Activated naive CD4-positive, alpha-beta T cell treated with anti-CD3 and anti-CD28 coated beads, Interleukin-2, amount 50 U/mL, for 24 hours (primary cell): ENCODE results near the gene PSMA7.
A peak's percentile ranks its signal among the peaks of the same experiment; 100 is the strongest.

Experiments
- H3K27ac Mint-ChIP-seq: one replicate; pipeline ENCODE4 v1.8.0; 2021; ENCODE audit warnings: mild to moderate bottlenecking, mixed read lengths
- H3K27me3 Mint-ChIP-seq: one replicate; pipeline ENCODE4 v1.8.0; 2021; ENCODE audit warnings: mixed read lengths
- H3K36me3 Mint-ChIP-seq: one replicate; pipeline ENCODE4 v1.8.0; 2021; ENCODE audit warnings: mixed read lengths
- H3K4me1 Mint-ChIP-seq: one replicate; pipeline ENCODE4 v1.8.0; 2021; ENCODE audit warnings: mixed read lengths
- H3K4me3 Mint-ChIP-seq: one replicate; pipeline ENCODE4 v1.8.0; 2021; ENCODE audit warnings: mild to moderate bottlenecking, mixed read lengths
- H3K9me3 Mint-ChIP-seq: one replicate; pipeline ENCODE4 v1.8.0; 2021; ENCODE audit warnings: mixed read lengths

Gene PSMA7

GRCh38 chr20:62137478-62138203 lies 5.6 kb downstream of the PSMA7 start:
- H3K27me3 Mint-ChIP-seq, result no peaks in the 10 kb centered on the region
- peaks cover 25% of the 10 kb centered on the region for H3K4me1 Mint-ChIP-seq
- H3K27ac Mint-ChIP-seq, result peak overlapping the region; percentile 66
- H3K4me3 Mint-ChIP-seq, result no peak overlapping the region
- no peaks in the 10 kb centered on the region for H3K9me3 Mint-ChIP-seq
- H3K36me3 Mint-ChIP-seq, result peaks cover 7% of the 10 kb centered on the region

- peak overlapping the region; percentile 74 for H3K27ac Mint-ChIP-seq
- H3K9me3 Mint-ChIP-seq, result no peaks in the 10 kb centered on the region
- peaks cover 31% of the 10 kb centered on the region for H3K4me1 Mint-ChIP-seq
- no peak overlapping the region for H3K4me3 Mint-ChIP-seq
- H3K27me3 Mint-ChIP-seq, result no peaks in the 10 kb centered on the region
- H3K36me3 Mint-ChIP-seq, result peaks cover 12% of the 10 kb centered on the region
Observed at GRCh38 chr20:62137092-62137384, 6.2 kb downstream of the PSMA7 start.

GRCh38 chr20:62136283-62137091 lies 6.7 kb downstream of the PSMA7 start:
- Mint-ChIP-seq H3K4me3 (no peak overlapping the region), H3K4me1 (peaks cover 28% of the 10 kb centered on the region), H3K36me3 (peaks cover 14% of the 10 kb centered on the region), H3K27ac (peak overlapping the region; percentile 74), H3K9me3 (no peaks in the 10 kb centered on the region), H3K27me3 (no peaks in the 10 kb centered on the region)

- Mint-ChIP-seq H3K4me1 (peaks cover 21% of the 10 kb centered on the region), H3K27ac (no peak overlapping the region), H3K4me3 (no peak overlapping the region), H3K9me3 (no peaks in the 10 kb centered on the region), H3K36me3 (peaks cover 15% of the 10 kb centered on the region), H3K27me3 (no peaks in the 10 kb centered on the region)
Observed at GRCh38 chr20:62135573-62136266, 7.5 kb downstream of the PSMA7 start.

- H3K4me1 Mint-ChIP-seq, result peaks cover 13% of the 10 kb centered on the region
- H3K36me3 Mint-ChIP-seq, result peaks cover 14% of the 10 kb centered on the region
- no peaks in the 10 kb centered on the region for H3K27me3 Mint-ChIP-seq
- H3K9me3 Mint-ChIP-seq, result no peaks in the 10 kb centered on the region
- H3K4me3 Mint-ChIP-seq, result no peak overlapping the region
- H3K27ac Mint-ChIP-seq, result no peak overlapping the region
Observed at GRCh38 chr20:62134735-62135231, 8.4 kb downstream of the PSMA7 start.

GRCh38 chr20:62133864-62134263 lies 9.3 kb downstream of the PSMA7 start:
- H3K4me1 Mint-ChIP-seq, result peaks cover 13% of the 10 kb centered on the region

GRCh38 chr20:62133051-62133845 lies 9.9 kb downstream of the PSMA7 start:
- H3K27ac Mint-ChIP-seq, result no peak overlapping the region
- H3K36me3 Mint-ChIP-seq, result peaks cover 13% of the 10 kb centered on the region
- H3K4me3 Mint-ChIP-seq, result no peak overlapping the region
- no peaks in the 10 kb centered on the region for H3K9me3 Mint-ChIP-seq
- H3K4me1 Mint-ChIP-seq, result peaks cover 15% of the 10 kb centered on the region
- H3K27me3 Mint-ChIP-seq, result no peaks in the 10 kb centered on the region

More at GRCh38 chr20:62133864-62134263, 9.3 kb downstream of the PSMA7 start:
- Mint-ChIP-seq H3K27me3 (no peaks in the 10 kb centered on the region), H3K9me3 (no peaks in the 10 kb centered on the region), H3K4me3 (no peak overlapping the region), H3K27ac (no peak overlapping the region), H3K36me3 (peaks cover 14% of the 10 kb centered on the region)

GRCh38 chr20:62132421-62132820 lies 10.8 kb downstream of the PSMA7 start:
- Mint-ChIP-seq H3K27me3 (no peaks in the 10 kb centered on the region), H3K4me1 (peaks cover 20% of the 10 kb centered on the region), H3K27ac (peak overlapping the region; percentile 81), H3K4me3 (no peak overlapping the region), H3K9me3 (no peaks in the 10 kb centered on the region), H3K36me3 (peaks cover 12% of the 10 kb centered on the region)

GRCh38 chr20:62131560-62132320 lies 11.5 kb downstream of the PSMA7 start:
- H3K27me3 Mint-ChIP-seq, result no peaks in the 10 kb centered on the region
- peaks cover 12% of the 10 kb centered on the region for H3K36me3 Mint-ChIP-seq
- H3K9me3 Mint-ChIP-seq, result no peaks in the 10 kb centered on the region
- no peak overlapping the region for H3K4me3 Mint-ChIP-seq
- H3K4me1 Mint-ChIP-seq, result peaks cover 26% of the 10 kb centered on the region
- H3K27ac Mint-ChIP-seq, result peak overlapping the region; percentile 81

- H3K27me3 Mint-ChIP-seq, result no peaks in the 10 kb centered on the region
- peaks cover 36% of the 10 kb centered on the region for H3K4me1 Mint-ChIP-seq
- no peaks in the 10 kb centered on the region for H3K9me3 Mint-ChIP-seq
- H3K4me3 Mint-ChIP-seq, result no peak overlapping the region
- no peak overlapping the region for H3K27ac Mint-ChIP-seq
- peaks cover 13% of the 10 kb centered on the region for H3K36me3 Mint-ChIP-seq
Observed at GRCh38 chr20:62129731-62130531, 13.3 kb downstream of the PSMA7 start.

- Mint-ChIP-seq H3K4me3 (no peak overlapping the region), H3K4me1 (peaks cover 50% of the 10 kb centered on the region), H3K36me3 (peaks cover 13% of the 10 kb centered on the region), H3K27me3 (no peaks in the 10 kb centered on the region), H3K9me3 (no peaks in the 10 kb centered on the region), H3K27ac (peak overlapping the region; percentile 57)
Observed at GRCh38 chr20:62128502-62128901, 14.7 kb downstream of the PSMA7 start.

GRCh38 chr20:62127799-62128198 lies 15.4 kb downstream of the PSMA7 start:
- Mint-ChIP-seq H3K9me3 (no peaks in the 10 kb centered on the region), H3K36me3 (peaks cover 13% of the 10 kb centered on the region), H3K27me3 (no peaks in the 10 kb centered on the region), H3K4me1 (peaks cover 53% of the 10 kb centered on the region), H3K27ac (peak overlapping the region; percentile 57), H3K4me3 (no peak overlapping the region)

- Mint-ChIP-seq H3K27ac (no peak overlapping the region), H3K36me3 (peaks cover 4% of the 10 kb centered on the region), H3K27me3 (no peaks in the 10 kb centered on the region), H3K4me3 (no peak overlapping the region), H3K9me3 (no peaks in the 10 kb centered on the region), H3K4me1 (peaks cover 46% of the 10 kb centered on the region)
Observed at GRCh38 chr20:62126141-62126540, 17.1 kb downstream of the PSMA7 start.
